Gastrocnemius medialis (tissue), 4 donors: Measurements from ENCODE around the gene MCUR1. TPM values are rescaled to one million over a fixed set of nuclear protein-coding genes. Genes with fewer than 3 reads are reported as not detected.
"Not testable (repeated sequence)": the region's sequence is repeated elsewhere in the genome, so short reads cannot be mapped to it uniquely, and the experiment has no call there.

Experiments
- ATAC-seq, 2 donors: fragments of 150-250 bp; one replicate each; pipeline ENCODE4 v1.9.1; 2016
- DNase-seq, 2 donors: peaks; one replicate each; pipeline ENCODE4 v3.0.0-alpha.2; 2019
- H3K27ac ChIP-seq, 4 donors: fragments of 200-600 bp; sonication (generic); 1 replicate in 1 of 4; 2 replicates in 3 of 4; pipeline ENCODE4 v1.5.1; 2016 to 2018; ENCODE audit warnings: mild to moderate bottlenecking in 2 of 4, moderate library complexity in 1 of 4
- H3K27me3 ChIP-seq, 3 donors: fragments of 200-600 bp; sonication (generic) in 2 of 3; 1 replicate in 1 of 3; 2 replicates in 2 of 3; pipeline versions ENCODE4 v1.5.1 to v1.6.0; 2016 to 2019; ENCODE audit warnings: mild to moderate bottlenecking in 1 of 3, moderate library complexity in 1 of 3
- H3K36me3 ChIP-seq, 2 donors: fragments of 200-600 bp; sonication (generic) in 1 of 2; one replicate each; pipeline ENCODE4 v1.5.1; 2017 to 2018
- H3K4me1 ChIP-seq, 2 donors: fragments of 200-600 bp; sonication (generic) in 1 of 2; one replicate each; pipeline ENCODE4 v1.5.1; 2016 to 2017; ENCODE audit warnings: mild to moderate bottlenecking in 2 of 2
- H3K4me3 ChIP-seq, 4 donors: fragments of 200-600 bp; sonication (generic) in 3 of 4; 1 replicate in 1 of 4; 2 replicates in 3 of 4; pipeline ENCODE4 v1.5.1; 2016 to 2019; ENCODE audit warnings: mild to moderate bottlenecking in 2 of 4
- H3K9me3 ChIP-seq, 3 donors: fragments of 200-600 bp; sonication (generic) in 2 of 3; 1 replicate in 1 of 3; 2 replicates in 2 of 3; pipeline ENCODE4 v1.5.1; 2016 to 2019
- CTCF ChIP-seq, 5 experiments: fragments of 450-650 bp in 3 of 5; fragments of 200-600 bp in 2 of 5; sonication (generic) in 2 of 5; IDR thresholded peaks in 4 of 5; conservative IDR thresholded peaks in 1 of 5; 1 replicate in 4 of 5; 2 replicates in 1 of 5; pipeline ENCODE4 v1.5.1; 2016 to 2019; ENCODE audit warnings: antibody characterized with exemption in 5 of 5, mild to moderate bottlenecking in 3 of 5, moderate library complexity in 3 of 5
- POLR2A ChIP-seq, 2 donors: fragments of 450-650 bp; IDR thresholded peaks; one replicate each; pipeline ENCODE4 v1.6.1; 2017; ENCODE audit warnings: antibody characterized with exemption in 2 of 2, mild to moderate bottlenecking in 2 of 2, moderate library complexity in 2 of 2
- in situ Hi-C, 4 donors: fragments of 200-750 bp; cut with MboI; loops; one replicate each; pipeline versions ENCODE4 v1.15.0 to v1.8.0; 2017; ENCODE audit warnings: low sequenced_read_pairs in 4 of 4
- intact Hi-C: fragments of 100-400 bp; cut with DNase I; formaldehyde crosslinking; loops from one replicate; pipeline ENCODE4 v1.15.1; 2023; ENCODE audit warnings: low total_unique reads
- total RNA-seq, 4 donors: library from RNA; depleted of rRNA; stranded (reverse); fragments of >200 nt; gene quantifications; one replicate each; pipeline versions ENCODE4 v1.1.0 to v1.2.3, GENCODE V29; 2016

Gene MCUR1
- total RNA-seq, 4 donors from 2014 or later: 9.5 to 29.4 (median 18.1) TPM

DNA sequence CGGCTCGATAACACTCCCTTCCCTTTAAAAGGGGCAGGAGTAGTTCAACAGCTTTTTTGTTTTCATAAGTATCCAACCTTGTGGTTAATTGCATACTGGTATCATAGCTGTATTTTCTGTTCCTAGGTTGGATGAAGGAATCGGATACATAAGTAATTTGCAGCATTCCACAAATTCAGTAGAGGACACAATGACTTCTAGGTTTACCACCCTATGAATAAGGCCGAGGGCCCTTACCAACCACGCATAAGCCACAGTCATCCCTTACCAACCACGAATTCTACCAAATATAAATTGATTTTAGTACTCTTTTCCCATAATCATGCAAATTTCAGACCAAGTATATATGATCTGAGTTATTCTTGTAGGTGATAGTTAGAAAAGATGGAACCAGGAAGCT is 36.3 kb downstream of the MCUR1 start:
- Histone ChIP-seq H3K4me3 (no peak overlapping the region), H3K4me1 (no peaks in the 10 kb centered on the region), H3K9me3 (no peaks in the 10 kb centered on the region), H3K27me3 (no peaks in the 10 kb centered on the region), H3K27ac (no peak overlapping the region), H3K36me3 (no peaks in the 10 kb centered on the region)
- ATAC-seq (no peak), DNase-seq (no peak)
- in situ Hi-C loops: loop anchor here in 1 of 4 donors (25.0 kb wide), 1 partner anchor 284 kb away; no protein-coding TSS in a partner anchor
- intact Hi-C loops: no loop called here
- TF ChIP-seq CTCF (IDR thresholded peaks at IDR 0.05 in 4 of 5, conservative IDR thresholded peaks at IDR 0.05 in 1 of 5): no peak
- no peak for TF ChIP-seq POLR2A (IDR thresholded peaks at IDR 0.05)

- Histone ChIP-seq H3K4me3 (no peak overlapping the region), H3K27me3 (no peaks in the 10 kb centered on the region), H3K27ac (no peak overlapping the region), H3K9me3 (no peaks in the 10 kb centered on the region), H3K4me1 (no peaks in the 10 kb centered on the region), H3K36me3 (no peaks in the 10 kb centered on the region)
- intact Hi-C loops (no loop called here), in situ Hi-C loops (loop anchor here in 1 of 4 donors (25.0 kb wide), 1 partner anchor 286 kb away; no protein-coding TSS in a partner anchor)
- DNase-seq (no peak), ATAC-seq (no peak)
- no peak for TF ChIP-seq CTCF (IDR thresholded peaks at IDR 0.05 in 4 of 5, conservative IDR thresholded peaks at IDR 0.05 in 1 of 5)
Observed at GRCh38 chr6:13776602-13777001, 37.8 kb downstream of the MCUR1 start.

DNA sequence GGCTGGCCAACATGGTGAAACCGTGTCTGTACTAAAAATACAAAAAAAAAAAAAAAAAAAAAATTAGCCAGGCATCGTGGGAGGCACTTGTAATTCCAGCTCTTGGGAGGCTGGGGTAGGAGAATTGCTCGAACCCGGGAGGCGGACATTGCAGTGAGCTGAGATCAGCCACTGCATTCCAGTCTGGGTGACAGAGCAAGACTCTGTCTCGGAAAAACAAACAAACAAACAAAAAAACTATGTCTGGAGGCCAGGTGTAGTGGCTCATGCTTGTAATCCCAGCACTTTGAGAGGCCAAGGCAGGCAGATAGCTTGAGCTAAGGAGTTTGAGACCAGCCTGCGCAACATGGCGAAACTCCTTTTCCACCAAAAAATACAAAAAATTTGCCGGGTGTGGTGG is 38.9 kb downstream of the MCUR1 start:
- H3K27ac ChIP-seq, H3K4me1 ChIP-seq, DNase-seq, H3K27me3 ChIP-seq, intact Hi-C loops, H3K36me3 ChIP-seq, H3K9me3 ChIP-seq, ATAC-seq, H3K4me3 ChIP-seq: not testable (repeated sequence)
- in situ Hi-C loops: loop anchor here in 1 of 4 donors (25.0 kb wide), 1 partner anchor 287 kb away; no protein-coding TSS in a partner anchor

DNA sequence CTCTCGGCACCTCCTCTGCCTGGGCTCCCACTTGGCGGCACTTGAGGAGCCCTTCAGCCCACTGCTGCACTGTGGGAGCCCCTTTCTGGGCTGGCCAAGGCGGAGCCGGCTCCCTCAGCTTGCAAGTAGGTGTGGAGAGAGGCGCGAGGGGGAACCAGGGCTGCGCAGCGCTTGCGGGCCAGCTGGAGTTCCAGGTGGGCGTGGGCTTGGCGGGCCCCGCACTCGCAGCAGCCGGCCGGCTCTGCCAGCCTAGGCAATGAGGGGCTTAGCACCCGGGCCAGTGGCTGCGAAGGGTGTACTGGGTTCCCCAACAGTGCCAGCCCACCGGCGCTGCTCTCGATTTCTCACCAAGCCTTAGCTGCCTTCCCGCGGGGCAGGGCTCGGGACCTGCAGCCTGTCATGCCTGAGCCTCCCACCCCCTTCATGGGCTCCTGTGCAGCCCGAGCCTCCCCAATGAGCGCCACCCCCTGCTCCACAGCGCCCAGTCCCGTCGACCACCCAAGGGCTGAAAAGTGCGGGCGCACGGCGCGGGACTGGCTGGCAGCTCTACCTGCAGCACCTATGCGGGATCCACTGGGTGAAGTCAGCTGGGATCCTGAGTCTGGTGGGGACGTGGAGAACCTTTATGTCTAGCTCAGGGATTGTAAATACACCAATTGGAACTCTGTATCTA is 41.9 kb downstream of the MCUR1 start:
- H3K4me1 ChIP-seq, DNase-seq, H3K27ac ChIP-seq, ATAC-seq, intact Hi-C loops, H3K27me3 ChIP-seq, H3K9me3 ChIP-seq, H3K4me3 ChIP-seq, H3K36me3 ChIP-seq: not testable (repeated sequence)
- in situ Hi-C loops: loop anchor here in 1 of 4 donors (25.0 kb wide), 1 partner anchor 135 kb away; no protein-coding TSS in a partner anchor

DNA sequence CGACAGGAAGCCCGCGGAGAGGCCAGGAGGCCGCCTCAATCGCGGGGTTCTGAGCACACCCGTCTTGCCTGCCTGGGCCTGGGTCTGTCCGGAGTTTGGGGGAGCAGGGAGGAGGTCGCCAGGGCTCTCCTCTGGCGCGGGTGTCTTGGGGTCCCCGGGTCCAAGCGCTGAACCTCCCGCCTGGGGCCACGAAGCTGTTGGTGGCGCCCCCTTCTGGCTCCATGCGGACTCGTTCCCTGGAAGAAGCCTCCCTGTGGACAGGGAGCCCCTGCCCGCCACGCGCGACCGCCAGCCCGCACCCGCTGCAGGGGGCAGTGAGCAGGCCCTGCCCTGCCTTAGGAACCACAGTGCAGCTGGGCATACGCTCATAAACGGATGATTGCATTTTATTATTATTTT is 44.7 kb downstream of the MCUR1 start:
- H3K4me3 ChIP-seq: no peak overlapping the region
- no peaks in the 10 kb centered on the region for H3K36me3 ChIP-seq
- no peak overlapping the region for H3K27ac ChIP-seq
- intact Hi-C loops (loop anchor here (2.0 kb wide), 1 partner anchor 19 kb away; no protein-coding TSS in a partner anchor), in situ Hi-C loops (loop anchor here in 2 of 4 donors (10.0 to 25.0 kb wide), 2 partner anchors 132 to 155 kb away; partner anchors contain the start of gene NOL7 (in 1 of the 2))
- DNase-seq: no peak
- no peak for TF ChIP-seq POLR2A (IDR thresholded peaks at IDR 0.05)
- peak in 2 of 5 experiments; percentile 10 to 14 for TF ChIP-seq CTCF (IDR thresholded peaks at IDR 0.05 in 4 of 5, conservative IDR thresholded peaks at IDR 0.05 in 1 of 5)
- ATAC-seq: no peak
- H3K9me3 ChIP-seq: no peaks in the 10 kb centered on the region
- H3K27me3 ChIP-seq: no peaks in the 10 kb centered on the region
- H3K4me1 ChIP-seq: peaks cover 3 to 7% of the 10 kb centered on the region in 2 donors
